Mesenchymal stem cell (in vitro differentiated cells and primary cell): ENCODE results near the gene ZNF492. TPM values are rescaled to one million over a fixed set of nuclear protein-coding genes. Genes with fewer than 3 reads are reported as not detected.
"Not testable (repeated sequence)": the region's sequence is repeated elsewhere in the genome, so short reads cannot be mapped to it uniquely, and the experiment has no call there.

Experiments used
- DNase-seq: peaks from one replicate; pipeline ENCODE4 v3.0.0-alpha.2; 2013
- H2AFZ ChIP-seq: one replicate; pipeline ENCODE4 v1.6.1; 2013; ENCODE audit warnings: low read depth, mild to moderate bottlenecking, control low read depth, inconsistent platforms, low read length, moderate library complexity
- H2AK5ac ChIP-seq: 2 replicates; pipeline ENCODE4 v1.6.1; 2013; ENCODE audit warnings: low read length, moderate library complexity, mild to moderate bottlenecking, inconsistent platforms; ENCODE audit not compliant: severe bottlenecking
- H2BK120ac ChIP-seq: one replicate; pipeline ENCODE4 v1.6.1; 2013; ENCODE audit warnings: low read depth, mild to moderate bottlenecking, inconsistent platforms, low read length, moderate library complexity
- H2BK12ac ChIP-seq, 2 experiments: one replicate each; pipeline ENCODE4 v1.6.1; 2013; ENCODE audit warnings: inconsistent platforms in 2 of 2, low read length in 2 of 2, mild to moderate bottlenecking in 2 of 2, moderate library complexity in 2 of 2, control low read depth in 1 of 2
- H2BK15ac ChIP-seq: one replicate; pipeline ENCODE4 v1.6.1; 2013; ENCODE audit warnings: mild to moderate bottlenecking, low read depth, inconsistent platforms; ENCODE audit not compliant: poor library complexity, severe bottlenecking
- H2BK5ac ChIP-seq: 2 replicates; pipeline ENCODE4 v1.6.1; 2013; ENCODE audit warnings: low read depth, mild to moderate bottlenecking, low read length, control low read depth, inconsistent platforms; ENCODE audit not compliant: poor library complexity, severe bottlenecking
- H3K14ac ChIP-seq, 2 experiments: one replicate each; pipeline ENCODE4 v1.6.1; 2013; ENCODE audit warnings: inconsistent platforms in 2 of 2, low read length in 2 of 2, control low read depth in 1 of 2, mild to moderate bottlenecking in 1 of 2, moderate library complexity in 1 of 2
- H3K18ac ChIP-seq, 2 experiments: one replicate each; pipeline ENCODE4 v1.6.1; 2013; ENCODE audit warnings: inconsistent platforms in 2 of 2, low read length in 2 of 2, control low read depth in 1 of 2, low read depth in 1 of 2, mild to moderate bottlenecking in 1 of 2
- H3K23ac ChIP-seq, 2 experiments: one replicate each; pipeline ENCODE4 v1.6.1; 2013; ENCODE audit warnings: inconsistent platforms in 2 of 2, low read length in 2 of 2, mild to moderate bottlenecking in 2 of 2, moderate library complexity in 2 of 2, control low read depth in 1 of 2
- H3K27ac ChIP-seq: 2 replicates; pipeline ENCODE4 v1.5.1; 2013; ENCODE audit warnings: mild to moderate bottlenecking, moderate library complexity, low read length, control low read depth, inconsistent platforms; ENCODE audit not compliant: poor library complexity, severe bottlenecking
- H3K27me3 ChIP-seq, 2 experiments: 2 replicates each; pipeline versions ENCODE4 v1.6.1 to v1.7.0; 2013; ENCODE audit warnings: low read length in 2 of 2, mild to moderate bottlenecking in 2 of 2, moderate library complexity in 2 of 2, control low read depth in 1 of 2, inconsistent platforms in 1 of 2; ENCODE audit not compliant: control insufficient read depth in 1 of 2, insufficient read depth in 1 of 2
- H3K36me3 ChIP-seq, 2 experiments: 2 replicates each; pipeline versions ENCODE4 v1.6.1 to v1.7.0; 2013; ENCODE audit warnings: low read length in 2 of 2, control low read depth in 1 of 2, inconsistent platforms in 1 of 2, low read depth in 1 of 2, mild to moderate bottlenecking in 1 of 2; ENCODE audit not compliant: insufficient read depth in 2 of 2, control insufficient read depth in 1 of 2
- H3K4ac ChIP-seq, 2 experiments: one replicate each; pipeline ENCODE4 v1.6.1; 2013; ENCODE audit warnings: inconsistent platforms in 2 of 2, low read length in 2 of 2, mild to moderate bottlenecking in 2 of 2, moderate library complexity in 2 of 2, control low read depth in 1 of 2, low read depth in 1 of 2
- H3K4me1 ChIP-seq: 2 replicates; pipeline ENCODE4 v1.6.1; 2013; ENCODE audit warnings: low read depth, low read length, control low read depth; ENCODE audit not compliant: control insufficient read depth, insufficient read depth
- H3K4me2 ChIP-seq: 2 replicates; pipeline ENCODE4 v1.6.1; 2013; ENCODE audit warnings: low read length, mild to moderate bottlenecking, inconsistent platforms; ENCODE audit not compliant: poor library complexity, severe bottlenecking
- H3K4me3 ChIP-seq, 2 experiments: 2 replicates each; pipeline versions ENCODE4 v1.5.1 to v1.7.0; 2013; ENCODE audit warnings: low read length in 2 of 2, mild to moderate bottlenecking in 2 of 2, control low read depth in 1 of 2, low read depth in 1 of 2; ENCODE audit not compliant: insufficient read depth in 1 of 2
- H3K79me1 ChIP-seq: replicated peaks from 2 replicates; pipeline ENCODE4 v1.6.1; 2013; ENCODE audit warnings: mild to moderate bottlenecking, control low read depth, low read length, inconsistent platforms; ENCODE audit not compliant: poor library complexity, severe bottlenecking
- H3K9ac ChIP-seq: 2 replicates; pipeline ENCODE4 v1.7.0; 2013; ENCODE audit warnings: mild to moderate bottlenecking, low read length, moderate library complexity
- H3K9me3 ChIP-seq: 2 replicates; pipeline ENCODE4 v1.7.0; 2013; ENCODE audit warnings: mild to moderate bottlenecking, low read length; ENCODE audit not compliant: control insufficient read depth
- H4K8ac ChIP-seq: one replicate; pipeline ENCODE4 v1.6.1; 2013; ENCODE audit warnings: inconsistent platforms, mild to moderate bottlenecking, low read length, moderate library complexity
- H4K91ac ChIP-seq: one replicate; pipeline ENCODE4 v1.6.1; 2013; ENCODE audit warnings: mild to moderate bottlenecking, low read length, inconsistent platforms
- WGBS: methylation state at CpG from one replicate; pipeline ENCODE4 v1.1.7; 2013; ENCODE audit warnings: mixed read lengths; 5-methylcytosine and 5-hydroxymethylcytosine counted together
- polyA plus RNA-seq, 2 experiments: library from polyadenylated mRNA; stranded (reverse); fragments of 200-250 nt; gene quantifications; one replicate each; pipeline ENCODE4 v1.2.3, GENCODE V29; 2013

ZNF492 gene
- not detected for polyA plus RNA-seq (2013, experiment 1 of 2)
- not detected for polyA plus RNA-seq (2013, experiment 2 of 2)

- not testable (repeated sequence) for H2AK5ac ChIP-seq, H3K27me3 ChIP-seq, H3K18ac ChIP-seq, H3K36me3 ChIP-seq, H3K27ac ChIP-seq, H3K4me1 ChIP-seq, H3K14ac ChIP-seq, H2BK5ac ChIP-seq, H2AFZ ChIP-seq, H4K8ac ChIP-seq, H2BK15ac ChIP-seq, H2BK120ac ChIP-seq, H3K23ac ChIP-seq, H3K79me1 ChIP-seq, H2BK12ac ChIP-seq, DNase-seq, H4K91ac ChIP-seq, H3K4me2 ChIP-seq, H3K4ac ChIP-seq
- 85% methylated on average over 26 of the region's 36 CpGs for WGBS
- Histone ChIP-seq H3K9ac (peak within 1 kb of the TSS; percentile 87), H3K9me3 (peaks cover 29% of the 10 kb centered on the region), H3K4me3 (peak within 1 kb of the TSS in 1 of 2 experiments; percentile 82)
These were observed at the start of gene ZNF492 for GRCh38 chr19:22633706-22634449. Gene ZNF492 (plus strand): TSS chr19:22634324. CDS start chr19:22653400, 19,076 bp downstream.

DNA sequence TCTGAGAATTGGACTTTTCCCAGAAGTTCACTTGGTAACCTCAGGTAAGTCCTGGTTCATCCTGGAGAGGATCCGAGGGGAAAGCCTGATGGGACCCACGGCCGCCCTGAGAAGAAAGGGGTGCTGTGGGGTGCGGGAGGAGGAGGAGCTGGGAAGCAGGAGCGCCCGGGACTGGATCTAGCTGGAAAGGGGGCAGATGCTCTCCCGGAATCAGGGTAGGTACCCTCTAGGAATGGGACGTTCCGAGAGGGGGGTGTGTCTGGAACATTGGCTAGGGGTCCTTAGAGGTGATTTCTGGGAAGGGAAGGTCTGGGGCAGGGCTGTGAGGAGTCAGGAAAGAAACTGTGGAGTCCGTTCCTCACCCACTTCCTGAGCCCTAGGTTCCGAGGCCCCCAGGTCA is 38.7 kb upstream of the ZNF492 start:
- DNase-seq, result no peak
- H2BK15ac ChIP-seq, result no peak overlapping the region
- no peak overlapping the region for H3K4ac ChIP-seq
- no peak overlapping the region for H4K8ac ChIP-seq
- no peak overlapping the region for H2BK120ac ChIP-seq
- 87% methylated on average over 11 of the region's 11 CpGs for WGBS
- H3K23ac ChIP-seq, result no peak overlapping the region
- no peak overlapping the region for H3K9ac ChIP-seq
- H4K91ac ChIP-seq, result no peak overlapping the region
- H3K9me3 ChIP-seq, result peaks cover 58% of the 10 kb centered on the region
- no peaks in the 10 kb centered on the region for H3K27me3 ChIP-seq
- H3K4me1 ChIP-seq, result no peaks in the 10 kb centered on the region
- no peak overlapping the region for H3K4me2 ChIP-seq
- no peak overlapping the region for H2BK5ac ChIP-seq
- H3K4me3 ChIP-seq, result no peak overlapping the region
- no peak overlapping the region for H2AK5ac ChIP-seq
- H3K27ac ChIP-seq, result no peak overlapping the region
- no peaks in the 10 kb centered on the region for H3K79me1 ChIP-seq
- no peak overlapping the region for H2BK12ac ChIP-seq
- no peak overlapping the region for H2AFZ ChIP-seq
- H3K18ac ChIP-seq, result no peak overlapping the region
- no peaks in the 10 kb centered on the region for H3K36me3 ChIP-seq
- no peak overlapping the region for H3K14ac ChIP-seq

GRCh38 chr19:22595918-22596341 is 38.2 kb upstream of the ZNF492 start:
- no peaks in the 10 kb centered on the region for H3K4me1 ChIP-seq
- H2BK5ac ChIP-seq, result no peak overlapping the region
- H3K27me3 ChIP-seq, result no peaks in the 10 kb centered on the region
- no peak overlapping the region for H3K9ac ChIP-seq
- H3K23ac ChIP-seq, result no peak overlapping the region
- H3K36me3 ChIP-seq, result no peaks in the 10 kb centered on the region
- H4K8ac ChIP-seq, result no peak overlapping the region
- no peak overlapping the region for H2AFZ ChIP-seq
- DNase-seq, result no peak
- no peak overlapping the region for H3K27ac ChIP-seq
- H3K9me3 ChIP-seq, result peaks cover 58% of the 10 kb centered on the region
- H2BK120ac ChIP-seq, result no peak overlapping the region
- WGBS, result 79% methylated on average over 24 of the region's 24 CpGs
- no peak overlapping the region for H2BK12ac ChIP-seq
- H3K4ac ChIP-seq, result no peak overlapping the region
- no peak overlapping the region for H4K91ac ChIP-seq
- H3K4me2 ChIP-seq, result no peak overlapping the region
- no peak overlapping the region for H3K14ac ChIP-seq
- no peak overlapping the region for H2AK5ac ChIP-seq
- H3K4me3 ChIP-seq, result no peak overlapping the region
- H2BK15ac ChIP-seq, result no peak overlapping the region
- H3K79me1 ChIP-seq, result no peaks in the 10 kb centered on the region
- H3K18ac ChIP-seq, result no peak overlapping the region

- H3K9ac ChIP-seq, result no peak overlapping the region
- DNase-seq, result no peak
- no peak overlapping the region for H2BK15ac ChIP-seq
- H2AK5ac ChIP-seq, result no peak overlapping the region
- no peak overlapping the region for H2BK12ac ChIP-seq
- no peaks in the 10 kb centered on the region for H3K79me1 ChIP-seq
- H3K18ac ChIP-seq, result no peak overlapping the region
- H3K36me3 ChIP-seq, result no peaks in the 10 kb centered on the region
- no peaks in the 10 kb centered on the region for H3K4me1 ChIP-seq
- peaks cover 30% of the 10 kb centered on the region for H3K9me3 ChIP-seq
- WGBS, result 66% methylated on average over 18 of the region's 18 CpGs
- H3K4ac ChIP-seq, result no peak overlapping the region
- H4K91ac ChIP-seq, result no peak overlapping the region
- no peak overlapping the region for H3K14ac ChIP-seq
- no peak overlapping the region for H2BK120ac ChIP-seq
- H3K4me3 ChIP-seq, result no peak overlapping the region
- H3K27me3 ChIP-seq, result no peaks in the 10 kb centered on the region
- no peak overlapping the region for H2BK5ac ChIP-seq
- no peak overlapping the region for H2AFZ ChIP-seq
- no peak overlapping the region for H4K8ac ChIP-seq
- H3K23ac ChIP-seq, result no peak overlapping the region
- no peak overlapping the region for H3K4me2 ChIP-seq
- no peak overlapping the region for H3K27ac ChIP-seq
These were observed 33.2 kb upstream of the ZNF492 start for GRCh38 chr19:22600690-22601648.
